H1 (cell line): ENCODE measurements around the gene ARPP21. TPM values are rescaled to one million over a fixed set of nuclear protein-coding genes. Genes with fewer than 3 reads are reported as not detected.

ENCODE experiments used
- CTCF ChIA-PET: fragments of 300-600 bp; sonication (Branson Sonifier 250); formaldehyde crosslinking; loops from one replicate; lab custom pipeline; 2021; ENCODE audit not compliant: partially characterized antibody; lab: Charles Lee
- POLR2A ChIA-PET: fragments of 300-600 bp; sonication (Branson Sonifier 250); formaldehyde crosslinking; loops from one replicate; lab custom pipeline; 2021; ENCODE audit warnings: inconsistent platforms; ENCODE audit not compliant: partially characterized antibody; lab: Charles Lee
- DNase-seq, 2 experiments: peaks; one replicate each; pipeline versions ENCODE4 v3.0.0 to v3.0.0-alpha.2; 2010 to 2022; ENCODE audit warnings: low spot score in 2 of 2, low read depth in 1 of 2, mixed read lengths in 1 of 2
- FAIRE-seq: peaks from 2 replicates; lab custom pipeline; 2011; peaks lifted over from hg19 to GRCh38; lab: Jason Lieb, UNC
- H2AFZ ChIP-seq: 2 replicates; pipeline ENCODE4 v1.8.1; 2012; ENCODE audit warnings: low read length, inconsistent platforms
- H2AK5ac ChIP-seq: 2 replicates; pipeline ENCODE4 v1.6.1; 2013; ENCODE audit warnings: low read depth, low read length
- H2BK120ac ChIP-seq: replicated peaks from 2 replicates; pipeline ENCODE3; 2013; ENCODE audit warnings: low read depth, low read length, inconsistent platforms
- H2BK12ac ChIP-seq: 2 replicates; pipeline ENCODE4 v1.6.1; 2013; ENCODE audit warnings: low read depth, low read length
- H2BK15ac ChIP-seq: 2 replicates; pipeline ENCODE4 v1.6.1; 2013; ENCODE audit warnings: low read length
- H2BK20ac ChIP-seq: 2 replicates; pipeline ENCODE4 v1.6.1; 2013; ENCODE audit warnings: low read length
- H2BK5ac ChIP-seq: 2 replicates; pipeline ENCODE4 v1.6.1; 2013; ENCODE audit warnings: low read depth, low read length
- H3K14ac ChIP-seq: 2 replicates; pipeline ENCODE4 v1.6.1; 2013; ENCODE audit warnings: inconsistent platforms; ENCODE audit not compliant: insufficient read length
- H3K18ac ChIP-seq: 2 replicates; pipeline ENCODE4 v1.6.1; 2013; ENCODE audit warnings: low read length; ENCODE audit errors: extremely low read depth
- H3K23ac ChIP-seq: 2 replicates; pipeline ENCODE4 v1.6.1; 2013; ENCODE audit warnings: inconsistent platforms; ENCODE audit not compliant: insufficient read length
- H3K23me2 ChIP-seq: 2 replicates; pipeline ENCODE4 v1.6.1; 2013; ENCODE audit warnings: low read depth, low read length
- H3K27ac ChIP-seq: 2 replicates; pipeline ENCODE4 v1.6.1; 2011; ENCODE audit warnings: low read depth, low read length, inconsistent platforms
- H3K27me3 ChIP-seq, 4 experiments: replicated peaks in 1 of 4; 1 replicate in 1 of 4; 2 replicates in 3 of 4; pipeline versions ENCODE4 v1.6.1 to v1.8.1; 2011 to 2013; ENCODE audit warnings: low read length in 3 of 4, mild to moderate bottlenecking in 3 of 4, inconsistent platforms in 2 of 4, mixed read lengths in 2 of 4, moderate library complexity in 1 of 4; ENCODE audit not compliant: control insufficient read depth in 3 of 4, insufficient read depth in 3 of 4; ENCODE audit errors: extremely low read depth in 1 of 4
- H3K36me3 ChIP-seq, 4 experiments: 2 replicates each; pipeline versions ENCODE4 v1.6.1 to v1.8.1; 2011 to 2013; ENCODE audit warnings: mild to moderate bottlenecking in 4 of 4, low read length in 3 of 4, moderate library complexity in 2 of 4, control low read depth in 1 of 4, inconsistent platforms in 1 of 4; ENCODE audit not compliant: insufficient read depth in 4 of 4, control insufficient read depth in 2 of 4
- H3K4ac ChIP-seq: replicated peaks from 2 replicates; pipeline ENCODE3; 2013; ENCODE audit warnings: low read length, low read depth, mixed read lengths, inconsistent platforms; ENCODE audit not compliant: insufficient read length
- H3K4me1 ChIP-seq, 4 experiments: replicated peaks in 1 of 4; 1 replicate in 1 of 4; 2 replicates in 3 of 4; pipeline versions ENCODE4 v1.6.1 to v1.8.1; 2011 to 2013; ENCODE audit warnings: low read length in 3 of 4, inconsistent platforms in 2 of 4, mixed read lengths in 1 of 4; ENCODE audit not compliant: insufficient read depth in 4 of 4, control insufficient read depth in 3 of 4
- H3K4me2 ChIP-seq, 2 experiments: 2 replicates each; pipeline versions ENCODE4 v1.6.1 to v1.8.1; 2011 to 2013; ENCODE audit warnings: low read depth in 2 of 2, low read length in 2 of 2, control low read depth in 1 of 2, inconsistent platforms in 1 of 2, mild to moderate bottlenecking in 1 of 2; ENCODE audit not compliant: insufficient read depth in 1 of 2
- H3K4me3 ChIP-seq, 4 experiments: fragments of 200-600, 300-600 bp in 1 of 4; sonication (generic), shearing (Covaris generic), sonication (Bioruptor Twin) in 1 of 4; 2 replicates each; pipeline versions ENCODE4 v1.5.1 to v1.8.1; 2011 to 2016; ENCODE audit warnings: low read length in 4 of 4, low read depth in 3 of 4, control low read depth in 2 of 4, inconsistent platforms in 2 of 4, mild to moderate bottlenecking in 2 of 4, mixed read lengths in 1 of 4, moderate library complexity in 1 of 4; ENCODE audit not compliant: insufficient read depth in 2 of 4; ENCODE audit errors: extremely low read depth in 1 of 4
- H3K56ac ChIP-seq: replicated peaks from 2 replicates; pipeline ENCODE3; 2013; ENCODE audit warnings: low read depth, mild to moderate bottlenecking, mixed read lengths, low read length, inconsistent platforms; ENCODE audit not compliant: insufficient read length
- H3K79me1 ChIP-seq: 2 replicates; pipeline ENCODE4 v1.6.1; 2013; ENCODE audit warnings: low read depth, low read length, control low read depth
- H3K79me2 ChIP-seq, 2 experiments: 2 replicates each; pipeline versions ENCODE4 v1.6.1 to v1.8.1; 2012 to 2013; ENCODE audit warnings: low read length in 2 of 2, mild to moderate bottlenecking in 2 of 2, inconsistent platforms in 1 of 2; ENCODE audit not compliant: insufficient read depth in 2 of 2, control insufficient read depth in 1 of 2
- H3K9ac ChIP-seq, 4 experiments: replicated peaks in 1 of 4; 1 replicate in 1 of 4; 2 replicates in 3 of 4; pipeline versions ENCODE4 v1.6.1 to v1.8.1; 2011 to 2013; ENCODE audit warnings: low read depth in 3 of 4, low read length in 3 of 4, control low read depth in 2 of 4, mild to moderate bottlenecking in 2 of 4, moderate library complexity in 2 of 4, inconsistent platforms in 1 of 4; ENCODE audit errors: extremely low read depth in 1 of 4
- H3K9me3 ChIP-seq, 2 experiments: 2 replicates each; pipeline versions ENCODE4 v1.6.1 to v1.8.1; 2012 to 2013; ENCODE audit warnings: mild to moderate bottlenecking in 2 of 2, moderate library complexity in 2 of 2, control low read depth in 1 of 2, inconsistent platforms in 1 of 2, low read depth in 1 of 2, low read length in 1 of 2, mixed read lengths in 1 of 2; ENCODE audit not compliant: insufficient read depth in 2 of 2
- H4K20me1 ChIP-seq, 2 experiments: replicated peaks in 1 of 2; 2 replicates each; pipeline versions ENCODE3 to v1.8.1; 2011 to 2013; ENCODE audit warnings: inconsistent platforms in 2 of 2, low read length in 2 of 2, mild to moderate bottlenecking in 1 of 2; ENCODE audit not compliant: insufficient read depth in 2 of 2, control insufficient read depth in 1 of 2
- H4K5ac ChIP-seq: 2 replicates; pipeline ENCODE4 v1.6.1; 2013; ENCODE audit warnings: low read length, low read depth, mixed read lengths, inconsistent platforms; ENCODE audit not compliant: insufficient read length
- H4K8ac ChIP-seq: 2 replicates; pipeline ENCODE4 v1.8.0; 2013; ENCODE audit warnings: mild to moderate bottlenecking, moderate library complexity, low read length, inconsistent platforms; ENCODE audit not compliant: insufficient read depth; ENCODE audit errors: extremely low read depth
- H4K91ac ChIP-seq: replicated peaks from 2 replicates; pipeline ENCODE3; 2013; ENCODE audit warnings: low read length, mixed read lengths, inconsistent platforms; ENCODE audit not compliant: insufficient read length
- TCF12 ChIP-seq: IDR thresholded peaks from 2 replicates; pipeline ENCODE4 v1.6.1; 2011; ENCODE audit warnings: low read depth, mild to moderate bottlenecking, low read length
- polyA plus RNA-seq, 7 experiments: library from polyadenylated mRNA; depleted of rRNA in 3 of 7; stranded (reverse) in 5 of 7; unstranded in 2 of 7; fragments of >200 nt in 5 of 7; fragments of 200-250 nt in 2 of 7; gene quantifications; 1 replicate in 5 of 7; 2 replicates in 1 of 7; 4 replicates in 1 of 7; pipeline versions ENCODE4 v1.2.1 to v1.2.3, GENCODE V29; 2011 to 2013; ENCODE audit warnings: missing spikeins in 2 of 7, mixed read lengths in 2 of 7
- total RNA-seq: library from RNA; stranded (reverse); fragmentation: NEBNext Ultra II Directional; extraction: Animal tissue kit (Norgen Biotek cat#: 25700); gene quantifications from 2 replicates; pipeline ENCODE4 v1.2.1, GENCODE V29; 2021

Gene ARPP21
- total and polyA plus RNA-seq, 2 of the 8 experiments (the other 6 are each of a cell fraction or from before 2014, with no cell fraction given), result not detected

DNA sequence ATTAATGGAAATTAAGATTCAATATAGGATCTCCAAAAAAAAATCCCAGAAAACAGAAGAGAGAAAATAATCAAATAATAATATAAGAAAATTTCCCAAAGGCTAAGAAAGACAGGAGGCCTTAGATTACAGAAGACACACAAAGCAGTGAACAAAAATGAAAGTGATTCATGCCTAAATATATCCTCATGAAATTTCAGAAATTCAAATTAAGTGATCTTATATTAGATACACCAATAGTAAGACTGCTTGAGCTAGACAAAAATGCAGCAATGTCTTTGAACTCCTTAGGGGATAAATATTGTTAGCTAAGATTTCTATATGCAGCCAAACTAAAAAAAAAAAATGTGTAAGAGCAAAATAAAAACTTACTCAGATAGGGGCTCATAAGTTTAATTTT is 44.6 kb upstream of the ARPP21 start:
- Histone ChIP-seq H3K9ac (no peak overlapping the region), H3K56ac (no peak overlapping the region), H3K27me3 (no peaks in the 10 kb centered on the region), H2BK5ac (no peak overlapping the region), H3K36me3 (no peaks in the 10 kb centered on the region), H2BK15ac (no peak overlapping the region), H2BK12ac (no peak overlapping the region), H3K4me3 (no peak overlapping the region), H3K27ac (no peak overlapping the region), H3K4me1 (no peaks in the 10 kb centered on the region; a peak in 1 of 7 replicates), H3K4me2 (no peak overlapping the region), H3K18ac (no peak overlapping the region), H2AK5ac (no peak overlapping the region), H2AFZ (no peak overlapping the region), H3K79me2 (no peaks in the 10 kb centered on the region), H3K23ac (no peak overlapping the region), H3K79me1 (no peaks in the 10 kb centered on the region), H4K8ac (no peak overlapping the region), H4K20me1 (no peaks in the 10 kb centered on the region), H3K23me2 (no peaks in the 10 kb centered on the region), H4K5ac (no peak overlapping the region), H3K4ac (no peak overlapping the region), H2BK20ac (no peak overlapping the region), H2BK120ac (no peak overlapping the region), H3K9me3 (0 out of 4 replicates have a peak, but pooled peaks cover 0 to 3% of the 10 kb centered on the region in 2 experiments), H4K91ac (no peak overlapping the region), H3K14ac (no peak overlapping the region)
- CTCF ChIA-PET, result interaction anchor here (0.7 to 1.1 kb wide), 2 partner anchors 313 to 329 kb away, joined by 3 to 4 read pairs; no protein-coding TSS in a partner anchor
- FAIRE-seq (no peak), DNase-seq (no peak)
- TF ChIP-seq TCF12, result no peak
- POLR2A ChIA-PET, result no interaction called here
